Measurements from ENCODE around the gene CACNA1C.

GRCh38 chr12:2282318-2282717 lies 229.5 kb downstream of the CACNA1C start:
- TF ChIP-seq CTCF (IDR thresholded peaks at IDR 0.05), result no peak
- no peak for TF ChIP-seq POLR2A (IDR thresholded peaks at IDR 0.05)
